IPS-18a (cell line): ENCODE results near the gene EDARADD.
A peak's percentile ranks its signal among the peaks of the same experiment; 100 is the strongest.
"Not testable (repeated sequence)": the region's sequence is repeated elsewhere in the genome, so short reads cannot be mapped to it uniquely, and the experiment has no call there.

Experiments
- H3K27ac ChIP-seq: one replicate; pipeline ENCODE4 v1.5.1; 2013; ENCODE audit warnings: low read length
- H3K27me3 ChIP-seq: one replicate; pipeline ENCODE4 v1.6.1; 2013; ENCODE audit warnings: mild to moderate bottlenecking, low read length; ENCODE audit not compliant: control insufficient read depth, insufficient read depth
- H3K36me3 ChIP-seq: one replicate; pipeline ENCODE4 v1.6.1; 2013; ENCODE audit warnings: low read depth, low read length; ENCODE audit not compliant: control insufficient read depth
- H3K4me1 ChIP-seq: one replicate; pipeline ENCODE4 v1.6.1; 2013; ENCODE audit warnings: low read depth, low read length; ENCODE audit not compliant: control insufficient read depth
- H3K4me3 ChIP-seq: one replicate; pipeline ENCODE4 v1.5.1; 2013; ENCODE audit warnings: low read length
- H3K9ac ChIP-seq: one replicate; pipeline ENCODE4 v1.6.1; 2013; ENCODE audit warnings: mild to moderate bottlenecking, low read length, moderate library complexity
- H3K9me3 ChIP-seq: one replicate; pipeline ENCODE4 v1.6.1; 2013; ENCODE audit warnings: low read depth, low read length; ENCODE audit not compliant: control insufficient read depth

EDARADD gene

DNA sequence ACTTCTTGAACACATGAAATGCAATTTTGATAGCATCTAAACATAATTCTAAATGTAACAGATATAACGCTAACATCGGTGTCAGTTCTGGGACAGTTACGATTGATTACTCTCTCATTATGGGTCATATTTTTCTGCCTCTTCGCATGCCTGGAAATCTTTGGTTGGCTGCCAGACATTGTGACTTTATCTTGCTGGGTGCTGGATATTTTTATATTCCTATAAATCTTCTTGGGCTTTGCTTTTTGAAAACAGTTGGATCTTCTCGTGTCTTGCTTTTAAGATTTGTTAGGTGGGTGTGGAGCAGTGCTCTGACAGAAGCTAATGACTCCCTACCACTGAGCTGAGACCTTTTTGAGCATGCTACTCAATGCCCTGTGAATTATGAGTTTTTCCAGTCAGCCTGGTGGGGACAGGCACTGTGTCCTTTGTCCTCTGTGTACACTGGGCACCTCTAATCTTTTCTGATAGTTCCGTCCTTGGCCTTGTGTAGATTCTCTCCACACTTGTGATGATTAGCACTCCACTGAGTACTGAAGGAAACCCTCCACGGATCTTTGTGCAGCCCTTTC, 28.0 kb upstream of the EDARADD start:
- H3K36me3 ChIP-seq: no peaks in the 10 kb centered on the region
- no peaks in the 10 kb centered on the region for H3K9me3 ChIP-seq
- no peak overlapping the region for H3K27ac ChIP-seq
- no peak overlapping the region for H3K4me3 ChIP-seq
- H3K4me1 ChIP-seq: no peaks in the 10 kb centered on the region
- H3K9ac ChIP-seq: no peak overlapping the region
- no peaks in the 10 kb centered on the region for H3K27me3 ChIP-seq

DNA sequence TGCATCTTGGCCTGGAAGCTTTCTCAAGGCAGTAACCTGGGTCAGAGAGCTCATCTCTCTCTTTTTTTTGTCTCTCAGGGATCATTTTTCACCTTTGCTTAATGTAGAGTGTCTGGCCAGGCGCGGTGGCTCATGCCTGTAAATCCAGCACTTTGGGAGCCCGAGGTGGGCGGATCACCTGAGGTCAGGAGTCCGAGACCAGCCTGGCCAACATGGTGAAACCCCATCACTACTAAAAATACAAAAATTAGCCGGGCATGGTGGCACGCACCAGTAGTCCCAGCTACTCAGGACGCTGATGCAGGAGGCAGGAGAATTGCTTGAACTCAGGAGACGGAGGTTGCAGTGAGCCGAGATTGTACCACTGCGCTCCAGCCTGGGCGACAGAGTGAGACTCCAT, 27.4 kb upstream of the EDARADD start:
- H3K9ac ChIP-seq, H3K4me3 ChIP-seq, H3K27ac ChIP-seq, H3K27me3 ChIP-seq, H3K36me3 ChIP-seq, H3K4me1 ChIP-seq, H3K9me3 ChIP-seq: not testable (repeated sequence)

DNA sequence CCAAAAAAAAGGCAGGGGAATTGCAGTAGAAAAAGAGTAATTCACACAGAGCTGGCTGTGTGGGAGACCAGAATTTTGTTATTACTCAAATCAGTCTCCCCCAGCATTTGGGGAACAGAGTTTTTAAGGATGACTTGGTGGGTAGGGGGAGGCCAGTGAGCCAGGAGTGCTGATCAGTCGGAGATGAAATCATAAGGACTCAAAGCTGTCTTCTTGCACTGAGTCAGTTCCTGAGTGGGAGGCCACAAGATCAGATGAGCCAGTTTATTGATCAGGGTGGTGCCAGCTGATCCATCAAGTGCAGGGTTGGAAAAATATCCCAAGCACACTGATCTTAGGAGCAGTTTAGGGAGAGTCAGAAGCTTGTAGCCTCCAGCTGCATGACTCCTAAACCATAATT, 23.7 kb upstream of the EDARADD start:
- no peaks in the 10 kb centered on the region for H3K4me1 ChIP-seq
- H3K4me3 ChIP-seq: no peak overlapping the region
- no peaks in the 10 kb centered on the region for H3K9me3 ChIP-seq
- no peak overlapping the region for H3K27ac ChIP-seq
- no peaks in the 10 kb centered on the region for H3K27me3 ChIP-seq
- no peak overlapping the region for H3K9ac ChIP-seq
- no peaks in the 10 kb centered on the region for H3K36me3 ChIP-seq

DNA sequence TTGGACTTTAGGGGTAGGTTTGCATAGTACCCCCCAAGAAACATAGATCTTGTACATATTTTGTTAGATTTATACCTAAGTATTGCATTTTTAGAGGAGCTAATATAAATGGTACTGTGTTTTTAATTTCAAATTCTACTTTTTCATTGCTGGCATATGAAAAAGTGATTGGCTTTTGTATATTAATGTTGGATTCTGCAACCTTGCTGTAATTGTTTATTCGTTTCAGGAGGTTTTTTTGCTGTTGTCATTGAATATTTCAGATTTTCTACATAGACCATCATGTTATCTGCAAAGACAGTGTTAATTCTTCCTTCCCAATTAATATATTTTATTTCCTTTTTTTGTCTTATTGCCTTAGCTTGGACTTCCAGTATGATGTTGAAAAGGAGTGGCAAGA, 23.0 kb upstream of the EDARADD start:
- Histone ChIP-seq H3K27me3 (no peaks in the 10 kb centered on the region), H3K27ac (no peak overlapping the region), H3K4me3 (no peak overlapping the region), H3K9me3 (no peaks in the 10 kb centered on the region), H3K9ac (no peak overlapping the region), H3K4me1 (no peaks in the 10 kb centered on the region), H3K36me3 (no peaks in the 10 kb centered on the region)

DNA sequence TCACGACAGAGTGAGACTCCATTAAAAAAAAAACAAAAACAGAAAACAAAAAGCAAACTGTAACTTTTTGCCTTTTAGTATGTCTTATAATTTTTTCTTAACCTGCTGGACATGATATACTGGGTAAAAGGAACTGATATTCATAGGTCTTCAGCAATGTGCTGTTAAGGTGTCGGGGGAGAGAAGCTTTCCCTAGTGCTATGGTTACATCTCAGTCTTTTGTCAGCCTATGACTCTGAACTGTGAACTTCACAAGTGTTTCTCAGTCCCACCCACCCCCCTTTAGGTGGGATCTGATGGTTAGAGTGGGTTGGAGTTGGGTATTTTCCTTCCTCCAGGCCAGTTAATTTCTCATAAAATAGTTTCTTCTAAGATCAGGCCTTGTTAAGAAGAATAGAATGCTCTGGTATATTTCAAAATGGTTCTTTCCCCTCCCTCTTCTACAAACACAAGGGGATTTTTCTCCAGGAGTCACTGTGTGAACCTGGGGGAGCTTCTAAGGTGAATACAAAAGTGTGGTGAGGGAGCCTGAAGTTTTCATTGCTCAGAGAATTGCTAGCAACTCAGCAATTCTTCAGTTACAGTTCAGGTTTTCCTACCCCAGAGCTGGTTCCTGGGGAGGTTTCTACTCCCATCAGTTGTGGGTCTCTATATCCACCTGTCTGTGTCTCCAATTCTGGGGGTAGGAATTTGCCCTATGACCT, 16.1 kb upstream of the EDARADD start:
- no peaks in the 10 kb centered on the region for H3K36me3 ChIP-seq
- H3K4me3 ChIP-seq: no peak overlapping the region
- no peaks in the 10 kb centered on the region for H3K27me3 ChIP-seq
- H3K9ac ChIP-seq: no peak overlapping the region
- H3K4me1 ChIP-seq: no peaks in the 10 kb centered on the region
- H3K9me3 ChIP-seq: peaks cover 2% of the 10 kb centered on the region
- H3K27ac ChIP-seq: no peak overlapping the region

DNA sequence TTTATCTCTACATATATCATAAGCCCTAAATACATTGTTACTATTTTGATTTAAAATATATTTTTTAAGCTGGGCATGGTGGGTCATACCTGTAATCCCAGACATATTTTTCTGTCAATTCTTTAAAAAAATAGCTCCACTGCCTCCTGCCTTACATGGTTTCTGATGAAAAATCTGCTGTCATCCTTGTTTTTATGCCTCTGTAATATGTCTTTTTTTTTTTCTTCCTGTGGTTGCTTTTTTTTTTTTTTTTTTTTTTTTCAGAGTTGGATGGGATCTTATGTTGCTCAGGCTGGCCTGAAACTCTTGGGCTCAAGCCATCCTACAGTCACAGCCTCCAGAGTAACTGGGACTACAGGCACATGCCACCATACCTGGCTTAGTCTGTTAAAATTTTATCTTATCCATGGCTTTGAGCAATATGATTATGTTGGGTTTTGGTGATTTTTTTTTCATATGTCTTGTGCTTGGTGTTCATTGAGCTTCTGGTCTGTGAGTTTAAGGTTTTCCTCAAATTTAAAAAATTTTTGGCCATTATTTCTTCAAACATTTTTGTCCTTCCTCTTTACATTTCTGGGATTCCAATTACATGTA, 12.4 kb upstream of the EDARADD start:
- peaks cover 2% of the 10 kb centered on the region for H3K9me3 ChIP-seq
- no peak overlapping the region for H3K27ac ChIP-seq
- no peaks in the 10 kb centered on the region for H3K36me3 ChIP-seq
- no peak overlapping the region for H3K9ac ChIP-seq
- H3K4me1 ChIP-seq: no peaks in the 10 kb centered on the region
- no peak overlapping the region for H3K4me3 ChIP-seq
- no peaks in the 10 kb centered on the region for H3K27me3 ChIP-seq

DNA sequence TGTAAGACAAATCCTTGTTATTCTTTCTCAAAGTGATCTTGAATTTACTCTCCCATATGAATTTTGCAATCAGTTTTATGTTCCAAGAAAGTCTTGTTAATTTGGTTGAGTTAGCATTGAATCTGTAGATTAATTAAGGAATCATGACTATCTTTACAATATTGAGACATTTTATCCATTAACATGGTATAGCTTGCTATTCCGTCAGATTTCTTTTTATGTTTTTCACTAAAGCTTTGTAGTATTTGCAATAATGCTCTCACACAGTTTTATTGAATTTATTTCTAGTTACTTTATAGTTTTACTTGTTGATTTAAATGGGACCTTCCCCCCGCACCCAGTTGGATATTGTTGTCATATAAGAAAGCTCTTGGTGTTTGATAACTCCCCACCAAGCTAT, 5.8 kb upstream of the EDARADD start:
- Histone ChIP-seq H3K9ac (no peak overlapping the region), H3K36me3 (no peaks in the 10 kb centered on the region), H3K4me3 (no peak overlapping the region), H3K4me1 (no peaks in the 10 kb centered on the region), H3K27me3 (no peaks in the 10 kb centered on the region), H3K9me3 (no peaks in the 10 kb centered on the region), H3K27ac (no peak overlapping the region)

DNA sequence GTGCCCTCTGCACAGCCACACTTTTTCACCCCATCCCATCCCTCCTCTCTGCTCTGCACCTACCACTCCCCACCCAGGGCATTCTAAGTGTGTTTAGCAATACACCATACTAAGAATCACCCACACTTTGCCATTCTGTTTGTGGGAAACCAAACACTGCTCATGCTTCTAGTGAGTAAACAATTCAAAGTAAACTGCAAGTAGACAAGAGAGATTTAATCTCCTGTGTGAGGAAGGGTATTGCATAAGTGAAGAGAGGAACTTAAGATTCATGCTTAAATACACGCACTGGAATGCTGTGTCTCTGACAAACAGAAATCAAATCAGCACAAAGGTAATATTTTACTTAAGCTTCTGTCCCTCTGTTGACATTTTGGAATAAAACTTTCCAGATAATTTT, 4.8 kb upstream of the EDARADD start:
- peaks cover 8% of the 10 kb centered on the region for H3K27me3 ChIP-seq
- no peak overlapping the region for H3K27ac ChIP-seq
- no peaks in the 10 kb centered on the region for H3K4me1 ChIP-seq
- H3K9ac ChIP-seq: no peak overlapping the region
- no peaks in the 10 kb centered on the region for H3K9me3 ChIP-seq
- no peak overlapping the region for H3K4me3 ChIP-seq
- H3K36me3 ChIP-seq: no peaks in the 10 kb centered on the region

DNA sequence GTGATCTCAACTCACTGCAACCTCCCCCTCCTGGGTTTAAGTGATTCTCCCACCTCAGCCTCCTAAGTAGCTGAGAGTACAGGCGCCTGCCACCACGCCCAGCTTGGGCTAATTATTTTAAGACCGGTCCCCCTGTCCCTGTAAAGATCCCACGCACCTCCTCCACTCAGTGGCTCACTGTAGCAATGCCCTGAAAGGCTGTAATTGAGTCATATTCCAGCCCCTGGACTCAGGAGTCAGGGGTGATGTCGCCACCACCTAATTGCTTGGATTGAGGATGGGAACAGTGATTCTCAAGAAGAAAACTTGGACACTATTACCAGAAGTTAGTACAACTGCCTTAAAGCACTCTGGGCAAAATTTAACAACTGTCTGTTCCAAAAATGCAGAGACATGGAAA, 3.1 kb upstream of the EDARADD start:
- Histone ChIP-seq H3K36me3 (no peaks in the 10 kb centered on the region), H3K4me1 (peaks cover under 1% of the 10 kb centered on the region), H3K9me3 (no peaks in the 10 kb centered on the region), H3K9ac (no peak overlapping the region), H3K27ac (no peak overlapping the region), H3K4me3 (no peak overlapping the region), H3K27me3 (peaks cover 22% of the 10 kb centered on the region)

DNA sequence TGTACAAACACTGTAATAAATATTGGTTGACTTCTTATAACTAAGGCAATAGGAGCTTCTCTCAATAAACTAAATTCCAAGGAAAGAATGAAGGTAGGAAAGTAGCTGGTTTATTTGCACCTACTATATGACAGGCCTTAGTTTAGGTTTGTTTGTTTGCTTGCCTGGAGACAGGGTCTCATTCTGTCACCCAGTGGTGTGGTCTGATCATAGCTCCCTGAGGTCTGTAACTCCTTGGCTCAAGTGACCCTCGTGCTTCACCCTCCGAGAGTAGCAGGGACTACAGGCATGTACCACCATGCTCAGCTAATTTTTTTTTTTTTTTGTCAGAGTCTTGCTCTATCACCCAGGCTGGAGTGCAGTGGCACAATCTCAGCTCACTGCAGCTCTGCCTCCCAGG, 1.9 kb upstream of the EDARADD start:
- peaks cover 33% of the 10 kb centered on the region for H3K27me3 ChIP-seq
- no peak overlapping the region for H3K9ac ChIP-seq
- no peak overlapping the region for H3K27ac ChIP-seq
- H3K4me3 ChIP-seq: no peak overlapping the region
- H3K36me3 ChIP-seq: no peaks in the 10 kb centered on the region
- H3K9me3 ChIP-seq: no peaks in the 10 kb centered on the region
- peaks cover 5% of the 10 kb centered on the region for H3K4me1 ChIP-seq

DNA sequence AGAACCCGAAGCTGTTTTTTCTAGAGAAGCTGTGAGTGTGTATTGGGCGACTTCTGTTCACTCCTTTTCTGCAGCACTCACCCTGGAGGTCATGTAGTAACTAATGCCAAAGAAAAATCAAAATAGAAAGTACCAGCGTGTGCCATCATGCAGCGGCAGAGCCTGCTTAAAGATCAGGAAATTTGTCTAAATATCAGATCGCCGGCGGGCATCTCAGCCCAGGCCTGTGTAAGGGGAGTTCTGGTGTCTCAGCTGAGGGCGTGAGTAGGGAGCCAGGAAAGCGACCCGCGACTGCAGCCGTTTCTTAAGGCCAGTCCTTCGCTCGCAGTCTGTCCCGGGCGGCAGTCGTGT, 768 bp downstream of the EDARADD start:
- peak overlapping the region; percentile 79 for H3K4me3 ChIP-seq
- H3K9me3 ChIP-seq: no peaks in the 10 kb centered on the region
- peaks cover 33% of the 10 kb centered on the region for H3K27me3 ChIP-seq
- peak overlapping the region; percentile 52 for H3K9ac ChIP-seq
- H3K4me1 ChIP-seq: peaks cover 10% of the 10 kb centered on the region
- no peaks in the 10 kb centered on the region for H3K36me3 ChIP-seq
- no peak overlapping the region for H3K27ac ChIP-seq
